OCI-LY7 (cell line): ENCODE data around the gene RHBDD3. TPM values are rescaled to one million over a fixed set of nuclear protein-coding genes. Genes with fewer than 3 reads are reported as not detected.
A peak's percentile ranks its signal among the peaks of the same experiment; 100 is the strongest.

ENCODE experiments used
- Bru-seq: library from RNA; stranded (reverse); fragments of 400-500 nt; gene quantifications from one replicate; lab custom pipeline; 2021; lab: Mats Ljungman, UMichigan
- BruChase-seq, 2 experiments: library from RNA; stranded (reverse); fragments of 400-500 nt; gene quantifications; one replicate each; lab custom pipeline; 2021; lab: Mats Ljungman, UMichigan
- BruUV-seq: library from RNA; stranded (reverse); fragments of 400-500 nt; replicated peaks from 2 replicates; lab custom pipeline; 2021; lab: Mats Ljungman, UMichigan
- CTCF ChIA-PET: fragments of 300-600 bp; sonication (Branson Sonifier 250); formaldehyde crosslinking; loops from one replicate; lab custom pipeline; 2022; ENCODE audit warnings: antibody characterized with exemption; ENCODE audit not compliant: unreplicated experiment; lab: Charles Lee
- POLR2A ChIA-PET: fragments of 300-600 bp; sonication (Branson Sonifier 250); formaldehyde crosslinking; loops from one replicate; lab custom pipeline; 2022; ENCODE audit warnings: antibody characterized with exemption; lab: Charles Lee
- DNase-seq: peaks from one replicate; pipeline ENCODE4 v3.0.0-alpha.2; 2015; ENCODE audit warnings: low spot score
- H2AFZ ChIP-seq: fragments of 200-600 bp; sonication (generic), shearing (Covaris generic); 2 replicates; pipeline ENCODE4 v1.6.1; 2014; ENCODE audit warnings: mild to moderate bottlenecking, antibody characterized with exemption, low read length, moderate library complexity
- H3K27ac ChIP-seq: fragments of 200-600 bp; sonication (generic); 2 replicates; pipeline ENCODE4 v1.5.1; 2014; ENCODE audit warnings: mixed run types, low read depth, mild to moderate bottlenecking, moderate library complexity, low read length, inconsistent platforms; ENCODE audit not compliant: poor library complexity, severe bottlenecking
- H3K36me3 ChIP-seq: fragments of 200-600 bp; sonication (generic); 2 replicates; pipeline ENCODE4 v1.6.1; 2014; ENCODE audit warnings: mild to moderate bottlenecking, antibody characterized with exemption, low read length, moderate library complexity, mixed read lengths; ENCODE audit not compliant: insufficient read depth
- H3K4me1 ChIP-seq: fragments of 200-600 bp; sonication (generic); 2 replicates; pipeline ENCODE4 v1.5.1; 2014; ENCODE audit warnings: mild to moderate bottlenecking, low read length; ENCODE audit not compliant: insufficient read depth, poor library complexity, severe bottlenecking
- H3K4me2 ChIP-seq: fragments of 200-600 bp; sonication (generic); 2 replicates; pipeline ENCODE4 v1.6.1; 2014; ENCODE audit warnings: mild to moderate bottlenecking, low read length
- H3K4me3 ChIP-seq: fragments of 200-600 bp; sonication (generic); 2 replicates; pipeline ENCODE4 v1.5.1; 2014; ENCODE audit warnings: mild to moderate bottlenecking, low read depth, low read length; ENCODE audit not compliant: poor library complexity, severe bottlenecking
- H3K79me2 ChIP-seq: fragments of 200-600 bp; sonication (generic); 2 replicates; pipeline ENCODE4 v1.6.1; 2016; ENCODE audit warnings: low read depth, mild to moderate bottlenecking, low read length, moderate library complexity, mixed read lengths; ENCODE audit not compliant: insufficient read depth
- H3K9me2 ChIP-seq: fragments of 200-600 bp; sonication (generic); 2 replicates; pipeline ENCODE4 v1.6.1; 2016; ENCODE audit warnings: mild to moderate bottlenecking, low read length, mixed read lengths; ENCODE audit not compliant: insufficient read depth
- H3K9me3 ChIP-seq: fragments of 200-600 bp; sonication (generic); 2 replicates; pipeline ENCODE4 v1.6.1; 2014; ENCODE audit warnings: mild to moderate bottlenecking, mixed run types, low read length, mixed read lengths
- H4K20me1 ChIP-seq: fragments of 200-600 bp; sonication (generic); 2 replicates; pipeline ENCODE4 v1.6.1; 2014; ENCODE audit warnings: mild to moderate bottlenecking, antibody characterized with exemption, low read length, moderate library complexity, mixed read lengths; ENCODE audit not compliant: insufficient read depth
- CTCF ChIP-seq: fragments of 200-600 bp; sonication (generic); conservative IDR thresholded peaks from 2 replicates; pipeline ENCODE4 v1.5.1; 2014; ENCODE audit warnings: mild to moderate bottlenecking, antibody characterized with exemption, low read length, moderate library complexity, mixed read lengths
- EZH2phosphoT487 ChIP-seq: fragments of 200-600 bp; sonication (generic); IDR thresholded peaks from 2 replicates; pipeline ENCODE4 v1.6.1; 2018; ENCODE audit warnings: low read depth, borderline replicate concordance, mild to moderate bottlenecking, mixed run types, antibody characterized with exemption, low read length, moderate library complexity, mixed read lengths
- intact Hi-C: fragments of 100-400 bp; cut with micrococcal nuclease; formaldehyde crosslinking; loops from one replicate; pipeline ENCODE4 v1.10.0; 2022; ENCODE audit not compliant: unreplicated experiment
- long read RNA-seq: library from polyadenylated mRNA; stranded (forward); transcript quantifications from one replicate; pipeline ENCODE4 v2.0.0, GENCODE V29; 2022
- total RNA-seq, 2 experiments: library from RNA; depleted of rRNA in 1 of 2; stranded (reverse); fragments of >200 nt in 1 of 2; shearing (Covaris generic) in 1 of 2; gene quantifications; 2 replicates each; pipeline ENCODE4 v1.2.3, GENCODE V29; 2014 to 2022

The RHBDD3 gene
- total RNA-seq (2014; rRNA removed; shearing (Covaris generic)) (37.9 and 44.5 TPM in 2 replicates), total RNA-seq (2022) (38.6 and 39.2 TPM in 2 replicates), Bru-seq, nascent RNA (percentile 71 among the genes with signal in this experiment), BruChase-seq, experiment 1, labeled RNA remaining after a 6-hour chase (percentile 79 among the genes with signal in this experiment), BruChase-seq, experiment 2, labeled RNA remaining after a 2-hour chase (percentile 80 among the genes with signal in this experiment)
- long read RNA-seq, partial matches to known transcripts: 14 of 47 reads
- long read RNA-seq, other reads (novel, unspliced or antisense): 29 of 47 reads

- BruUV-seq: no TSS peak
- H4K20me1 ChIP-seq: peaks cover 42% of the 10 kb centered on the region
- POLR2A ChIA-PET: no interaction called here
- intact Hi-C loops: loop anchor here (2.0 to 10.0 kb wide), 4 partner anchors 79 to 1157 kb away; partner anchors contain the start of genes CHEK2, HSCB and MTFP1
- H3K4me3 ChIP-seq: peak within 1 kb of the TSS; percentile 92
- peak within 1 kb of the TSS; percentile 78 for H2AFZ ChIP-seq
- no peaks in the 10 kb centered on the region for H3K9me2 ChIP-seq
- H3K4me1 ChIP-seq: peaks cover 34% of the 10 kb centered on the region
- H3K4me2 ChIP-seq: peak within 1 kb of the TSS; percentile 80
- no peaks in the 10 kb centered on the region for H3K9me3 ChIP-seq
- peak; percentile 97 for DNase-seq
- peaks cover 68% of the 10 kb centered on the region for H3K79me2 ChIP-seq
- peak within 1 kb of the TSS; percentile 75 for H3K27ac ChIP-seq
- peaks cover 74% of the 10 kb centered on the region for H3K36me3 ChIP-seq
- TF ChIP-seq EZH2phosphoT487: no peak
- CTCF ChIA-PET: interaction anchor here (0.6 kb wide), 1 partner anchor 21 kb away, joined by 3 read pairs; no protein-coding TSS in a partner anchor
These were observed at the start of gene RHBDD3, which contains the start of gene EWSR1 for GRCh38 chr22:29267858-29268510. Gene RHBDD3 (minus strand): TSS chr22:29267981. CDS start chr22:29265626, 2,355 bp downstream. Gene EWSR1 (plus strand): TSS chr22:29268268. CDS start chr22:29268337, 69 bp downstream.

GRCh38 chr22:29316141-29316828, 48.5 kb upstream of the RHBDD3 start:
- intact Hi-C loops: no loop called here
- Histone ChIP-seq H3K4me2 (no peak overlapping the region), H3K79me2 (no peaks in the 10 kb centered on the region), H3K36me3 (peaks cover 41% of the 10 kb centered on the region), H3K4me3 (no peak overlapping the region), H3K9me3 (no peaks in the 10 kb centered on the region), H3K4me1 (peaks cover 4% of the 10 kb centered on the region), H4K20me1 (no peaks in the 10 kb centered on the region), H3K27ac (no peak overlapping the region), H3K9me2 (no peaks in the 10 kb centered on the region), H2AFZ (no peak overlapping the region)
- CTCF ChIA-PET: interaction anchor here (0.5 kb wide), 1 partner anchor 363 kb away, joined by 3 read pairs; no protein-coding TSS in a partner anchor
- TF ChIP-seq EZH2phosphoT487 (no peak), CTCF (no peak)
- POLR2A ChIA-PET: interaction anchor here (0.7 kb wide), 1 partner anchor 681 kb away, joined by 3 read pairs; no protein-coding TSS in a partner anchor
- no peak for DNase-seq
- BruUV-seq: no TSS peak
